GM12878 (cell line): ENCODE data around the gene PAX2. TPM values are rescaled to one million over a fixed set of nuclear protein-coding genes. Genes with fewer than 3 reads are reported as not detected.

Experiments used
- ATAC-seq: fragments of 200-7000 bp; cut with Tn5 transposase; 3 replicates; pipeline ENCODE4 v1.9.1; 2020; ENCODE audit warnings: mild to moderate bottlenecking, moderate library complexity
- BruUV-seq: library from RNA; stranded (reverse); fragments of 400-500 nt; replicated peaks from 2 replicates; lab custom pipeline; 2021; lab: Mats Ljungman, UMichigan
- CTCF ChIA-PET: fragments of 300-600 bp; sonication (Branson Sonifier 250); formaldehyde crosslinking; extraction: SDS; loops from one replicate; lab custom pipeline; 2021; ENCODE audit warnings: inconsistent platforms; lab: Yijun Ruan, JAX
- POLR2A ChIA-PET: fragments of 350-600 bp; formaldehyde crosslinking; extraction: SDS; loops from one replicate; lab custom pipeline; 2021; ENCODE audit warnings: inconsistent platforms; lab: Charles Lee
- RAD21 ChIA-PET: fragments of 300-600 bp; sonication (Branson Sonifier 250); formaldehyde crosslinking; loops from one replicate; lab custom pipeline; 2023; ENCODE audit warnings: antibody characterized with exemption; ENCODE audit not compliant: unreplicated experiment; lab: Charles Lee
- SMC1A ChIA-PET: fragments of 300-600 bp; sonication (Branson Sonifier 250); formaldehyde crosslinking; loops from one replicate; lab custom pipeline; 2023; ENCODE audit not compliant: unreplicated experiment, uncharacterized antibody; lab: Charles Lee
- DNase-seq: peaks from one replicate; pipeline ENCODE4 v3.0.0-alpha.2; 2011; ENCODE audit warnings: low read depth, low spot score
- FAIRE-seq: peaks from 3 replicates; lab custom pipeline; 2011; peaks lifted over from hg19 to GRCh38; lab: Jason Lieb, UNC
- H2AFZ ChIP-seq: 2 replicates; pipeline ENCODE4 v1.6.0; 2011; ENCODE audit warnings: low read depth, low read length, control low read depth; ENCODE audit not compliant: control insufficient read depth
- H3K27ac ChIP-seq: 2 replicates; pipeline ENCODE4 v1.5.1; 2011; ENCODE audit warnings: control low read depth; ENCODE audit not compliant: control insufficient read depth, insufficient read depth
- H3K27me3 ChIP-seq, 2 experiments: replicated peaks in 1 of 2; 2 replicates each; pipeline versions ENCODE4 v1.6.0 to v1.6.1; 2011; ENCODE audit warnings: low read length in 1 of 2; ENCODE audit not compliant: control insufficient read depth in 2 of 2, insufficient read depth in 2 of 2
- H3K36me3 ChIP-seq, 2 experiments: 2 replicates each; pipeline ENCODE4 v1.5.1; 2011; ENCODE audit warnings: low read length in 1 of 2; ENCODE audit not compliant: control insufficient read depth in 2 of 2, insufficient read depth in 2 of 2
- H3K4me1 ChIP-seq: 2 replicates; pipeline ENCODE4 v1.6.1; 2011; ENCODE audit warnings: mild to moderate bottlenecking, low read length, moderate library complexity, mixed read lengths; ENCODE audit not compliant: control insufficient read depth, insufficient read depth
- H3K4me2 ChIP-seq: 2 replicates; pipeline ENCODE4 v1.6.0; 2011; ENCODE audit warnings: control low read depth; ENCODE audit not compliant: control insufficient read depth, insufficient read depth
- H3K4me3 ChIP-seq: fragments of 200-600 bp; sonication (generic); 2 replicates; pipeline ENCODE4 v1.5.1; 2016
- H3K79me2 ChIP-seq: 2 replicates; pipeline ENCODE4 v1.6.0; 2011; ENCODE audit warnings: low read length; ENCODE audit not compliant: control insufficient read depth, insufficient read depth
- H3K9ac ChIP-seq: 2 replicates; pipeline ENCODE4 v1.8.0; 2011; ENCODE audit warnings: low read length, control low read depth, mixed read lengths; ENCODE audit not compliant: control insufficient read depth, insufficient read depth
- H3K9me3 ChIP-seq: replicated peaks from 3 replicates; pipeline ENCODE4 v1.5.1; 2011; ENCODE audit warnings: mild to moderate bottlenecking, low read length; ENCODE audit not compliant: control insufficient read depth, insufficient read depth
- H4K20me1 ChIP-seq: 2 replicates; pipeline ENCODE4 v1.6.0; 2011; ENCODE audit not compliant: control insufficient read depth, insufficient read depth
- BCL11A ChIP-seq: IDR thresholded peaks from 2 replicates; pipeline ENCODE4 v1.6.1; 2011; ENCODE audit warnings: low read depth, low read length
- BRCA1 ChIP-seq: IDR thresholded peaks from 2 replicates; pipeline ENCODE4 v1.6.1; 2011; ENCODE audit warnings: low read depth, low read length, improper control_type of control experiment
- CBX3 ChIP-seq: fragments of 200-600 bp; sonication (generic); IDR thresholded peaks from 2 replicates; pipeline ENCODE4 v1.6.1; 2016; ENCODE audit warnings: low read depth, borderline replicate concordance
- CEBPZ ChIP-seq: fragments of 150-350 bp; IDR thresholded peaks from 2 replicates; pipeline ENCODE4 v1.6.1; 2016; ENCODE audit warnings: low read depth, low read length
- CREB1 ChIP-seq: IDR thresholded peaks from 2 replicates; pipeline ENCODE4 v1.6.1; 2012; ENCODE audit warnings: low read depth, mild to moderate bottlenecking, inconsistent platforms
- CREM ChIP-seq: IDR thresholded peaks from 2 replicates; pipeline ENCODE4 v1.6.1; 2014; ENCODE audit warnings: antibody characterized with exemption, low read depth
- EP300 ChIP-seq, 2 experiments: fragments of 150-350 bp in 1 of 2; IDR thresholded peaks; 2 replicates each; pipeline ENCODE4 v1.6.1; 2011 to 2012; ENCODE audit warnings: low read depth in 2 of 2, low read length in 2 of 2, borderline replicate concordance in 1 of 2, improper control_type of control experiment in 1 of 2, inconsistent platforms in 1 of 2; ENCODE audit not compliant: control insufficient read depth in 1 of 2
- JUNB ChIP-seq: IDR thresholded peaks from 2 replicates; pipeline ENCODE4 v1.6.1; 2016; ENCODE audit warnings: antibody characterized with exemption, mild to moderate bottlenecking
- KDM1A ChIP-seq: fragments of 200-600 bp; sonication (generic); IDR thresholded peaks from 2 replicates; pipeline ENCODE4 v1.6.1; 2016; ENCODE audit warnings: borderline replicate concordance
- MTA2 ChIP-seq: fragments of 450-650 bp; IDR thresholded peaks from 2 replicates; pipeline ENCODE4 v1.6.1; 2016; ENCODE audit warnings: low read depth, mild to moderate bottlenecking, moderate library complexity
- MYC ChIP-seq: IDR thresholded peaks from 2 replicates; pipeline ENCODE4 v1.6.1; 2011; ENCODE audit warnings: mild to moderate bottlenecking, low read length, moderate library complexity, inconsistent platforms; ENCODE audit not compliant: insufficient read depth, insufficient replicate concordance, insufficient read length, severe bottlenecking
- NFYA ChIP-seq: IDR thresholded peaks from 2 replicates; pipeline ENCODE4 v1.6.1; 2011; ENCODE audit warnings: low read depth, mild to moderate bottlenecking, low read length, improper control_type of control experiment, borderline replicate concordance
- NFYB ChIP-seq: IDR thresholded peaks from 2 replicates; pipeline ENCODE4 v1.6.1; 2011; ENCODE audit warnings: low read depth, mild to moderate bottlenecking, low read length, improper control_type of control experiment, moderate library complexity; ENCODE audit not compliant: insufficient read depth
- NR2C2 ChIP-seq: IDR thresholded peaks from 2 replicates; pipeline ENCODE4 v1.6.1; 2011; ENCODE audit warnings: borderline replicate concordance, low read depth; ENCODE audit not compliant: control insufficient read depth, insufficient read length
- NRF1 ChIP-seq: conservative IDR thresholded peaks from 2 replicates; pipeline ENCODE4 v1.6.1; 2011; ENCODE audit warnings: mild to moderate bottlenecking, low read depth, low read length, improper control_type of control experiment
- RCOR1 ChIP-seq: conservative IDR thresholded peaks from 2 replicates; pipeline ENCODE4 v1.6.1; 2012; ENCODE audit warnings: low read depth, low read length, improper control_type of control experiment
- SPI1 ChIP-seq: IDR thresholded peaks from 2 replicates; pipeline ENCODE4 v1.6.1; 2011; ENCODE audit warnings: low read depth, mild to moderate bottlenecking, low read length, moderate library complexity, borderline replicate concordance; ENCODE audit not compliant: insufficient read depth
- ZNF207 ChIP-seq: fragments of 450-650 bp; IDR thresholded peaks from 2 replicates; pipeline ENCODE4 v1.6.1; 2014; ENCODE audit warnings: antibody characterized with exemption, mild to moderate bottlenecking, borderline replicate concordance
- ZNF622 ChIP-seq: fragments of 450-650 bp; IDR thresholded peaks from 2 replicates; pipeline ENCODE4 v1.6.1; 2017; ENCODE audit warnings: mild to moderate bottlenecking, inconsistent platforms
- WGBS: methylation state at CpG from one replicate; pipeline ENCODE4 v1.1.6; 2016; ENCODE audit warnings: low lambda C conversion rate; ENCODE audit not compliant: insufficient replicate concordance, insufficient coverage; ENCODE audit errors: missing lambda C conversion rate; 5-methylcytosine and 5-hydroxymethylcytosine counted together
- in situ Hi-C: fragments of 300-500 bp; cut with MboI; formaldehyde crosslinking; loops from 9 replicates; pipeline ENCODE4 v1.14.3; 2018; ENCODE audit warnings: mixed read lengths
- intact Hi-C: fragments of 100-400 bp; cut with micrococcal nuclease; formaldehyde crosslinking; loops from one replicate; pipeline ENCODE4 v1.14.2; 2022; ENCODE audit not compliant: unreplicated experiment
- polyA plus RNA-seq, 11 experiments: library from polyadenylated mRNA; depleted of rRNA in 4 of 11; unstranded in 6 of 11; stranded (reverse) in 5 of 11; fragments of >200 nt; fragmentation: Nextera tagmentation in 4 of 11; fragmentation: Illumina TruSeq in 1 of 11; extraction: Ambion mirVana in 4 of 11; extraction: Trizol in 1 of 11; gene quantifications; 1 replicate in 1 of 11; 2 replicates in 10 of 11; pipeline versions ENCODE4 v1.2.1 to v1.2.3, GENCODE V29; 2011 to 2016; ENCODE audit warnings: inconsistent platforms in 2 of 11, missing spikeins in 2 of 11, low read depth in 1 of 11
- total RNA-seq, 4 experiments: library from RNA; depleted of rRNA in 3 of 4; stranded (reverse); fragments of >200 nt in 3 of 4; fragmentation: Illumina TruSeq in 1 of 4; extraction: Trizol in 1 of 4; gene quantifications; 2 replicates each; pipeline versions ENCODE4 v1.2.1 to v1.2.3, GENCODE V29; 2013 to 2021

Gene PAX2
- total and polyA plus RNA-seq, 10 of the 15 experiments (the other 5 are each of a cell fraction or from before 2014, with no cell fraction given) = not detected

- ATAC-seq = peak; percentile 70
These were observed 102.1 kb downstream of the PAX2 start for GRCh38 chr10:100847440-100847839.

More at GRCh38 chr10:100847440-100847839, 102.1 kb downstream of the PAX2 start:
- no peaks in the 10 kb centered on the region for H3K4me1 ChIP-seq
- no peak overlapping the region for H3K4me2 ChIP-seq
- no TSS peak for BruUV-seq
- SMC1A ChIA-PET = no interaction called here
- no peaks in the 10 kb centered on the region; a peak in 1 of 4 replicates for H3K27me3 ChIP-seq
- H3K36me3 ChIP-seq = no peaks in the 10 kb centered on the region
- DNase-seq (no peak), FAIRE-seq (no peak)
- RAD21 ChIA-PET = no interaction called here
- POLR2A ChIA-PET = interaction anchor here (0.5 kb wide), 1 partner anchor 305 kb away, joined by 3 read pairs; no protein-coding TSS in a partner anchor
- intact Hi-C loops = no loop called here
- no peaks in the 10 kb centered on the region for H4K20me1 ChIP-seq
- no peaks in the 10 kb centered on the region for H3K9me3 ChIP-seq
- H3K27ac ChIP-seq = no peak overlapping the region
- H2AFZ ChIP-seq = no peak overlapping the region
- no peak for TF ChIP-seq ZNF207
- TF ChIP-seq ZNF622 = no peak
- TF ChIP-seq BRCA1 = no peak
- no peak for TF ChIP-seq EP300 (IDR thresholded peaks at IDR 0.05; ENCODE audit: borderline replicate concordance in 1 of 2, control insufficient read depth in 1 of 2, low read depth in 2 of 2, low read length in 2 of 2)
- TF ChIP-seq CEBPZ = no peak
- 0 out of 2 replicates have a peak, but pooled peaks have one; percentile 46 for TF ChIP-seq SPI1
- peak; percentile 66; the same call in 1 of the 2 replicates for TF ChIP-seq CREM
- TF ChIP-seq NR2C2 = no peak
- TF ChIP-seq JUNB = peak; percentile 58; the same call in 1 of the 2 replicates
- no peak for TF ChIP-seq NFYA
- peak; percentile 40; the same call in 1 of the 2 replicates for TF ChIP-seq BCL11A
- TF ChIP-seq CREB1 = peak; percentile 86
- TF ChIP-seq NFYB = no peak
- no peak for TF ChIP-seq CBX3
- no peak for TF ChIP-seq MYC
- TF ChIP-seq KDM1A = no peak
- TF ChIP-seq MTA2 = no peak
- TF ChIP-seq RCOR1 = no peak
- no peak for TF ChIP-seq NRF1
- WGBS = 2% methylated on average over 5 of the region's 5 CpGs
- CTCF ChIA-PET = interaction anchor here (1.4 kb wide), 2 partner anchors 31 to 104 kb away, joined by 3 to 4 read pairs; no protein-coding TSS in a partner anchor
- H3K4me3 ChIP-seq = no peak overlapping the region
- in situ Hi-C loops = no loop called here
- H3K79me2 ChIP-seq = no peaks in the 10 kb centered on the region
- no peak overlapping the region for H3K9ac ChIP-seq
